Endothelial cell (in vitro differentiated cells): ENCODE measurements around the gene SLC13A2. TPM values are rescaled to one million over a fixed set of nuclear protein-coding genes. Genes with fewer than 3 reads are reported as not detected.

Source experiments
- DNase-seq: peaks from one replicate; pipeline ENCODE4 v3.0.0; 2021; ENCODE audit warnings: low spot score
- H3K27ac Mint-ChIP-seq: one replicate; pipeline ENCODE4 v1.8.0; 2021; ENCODE audit warnings: mixed read lengths, inconsistent platforms; ENCODE audit not compliant: unreplicated experiment
- H3K27me3 Mint-ChIP-seq: one replicate; pipeline ENCODE4 v1.8.0; 2021; ENCODE audit warnings: mild to moderate bottlenecking, moderate library complexity, mixed read lengths, inconsistent platforms; ENCODE audit not compliant: unreplicated experiment
- H3K36me3 Mint-ChIP-seq: one replicate; pipeline ENCODE4 v1.8.0; 2021; ENCODE audit warnings: mild to moderate bottlenecking, low read depth, mixed read lengths, inconsistent platforms; ENCODE audit not compliant: unreplicated experiment
- H3K4me1 Mint-ChIP-seq: one replicate; pipeline ENCODE4 v1.8.0; 2021; ENCODE audit warnings: mild to moderate bottlenecking, mixed read lengths, inconsistent platforms; ENCODE audit not compliant: unreplicated experiment
- H3K4me3 Mint-ChIP-seq: one replicate; pipeline ENCODE4 v1.8.0; 2021; ENCODE audit warnings: mild to moderate bottlenecking, mixed read lengths, inconsistent platforms; ENCODE audit not compliant: unreplicated experiment
- H3K9me3 Mint-ChIP-seq: one replicate; pipeline ENCODE4 v1.8.0; 2021; ENCODE audit warnings: mixed read lengths, inconsistent platforms; ENCODE audit not compliant: unreplicated experiment
- CTCF ChIP-seq: fragments of 200-600 bp; sonication (generic); IDR thresholded peaks from one replicate; pipeline ENCODE4 v1.5.0; 2021; ENCODE audit warnings: antibody characterized with exemption; ENCODE audit not compliant: unreplicated experiment
- total RNA-seq: library from RNA; stranded (reverse); fragmentation: NEBNext Ultra II Directional; extraction: Animal tissue kit (Norgen Biotek cat#: 25700); gene quantifications from one replicate; pipeline ENCODE4 v1.2.1, GENCODE V29; 2021; ENCODE audit not compliant: unreplicated experiment

Gene SLC13A2
- total RNA-seq, 1 donor from 2014 or later = not detected

- Mint-ChIP-seq H3K27ac (no peak overlapping the region), H3K4me3 (no peak overlapping the region), H3K27me3 (peaks cover 9% of the 10 kb centered on the region), H3K4me1 (no peaks in the 10 kb centered on the region), H3K36me3 (no peaks in the 10 kb centered on the region), H3K9me3 (no peaks in the 10 kb centered on the region)
- no peak for DNase-seq
- no peak for TF ChIP-seq CTCF
These were observed 54.4 kb downstream of the SLC13A2 start for GRCh38 chr17:28527859-28528258.

- DNase-seq = no peak
- no peaks in the 10 kb centered on the region for H3K36me3 Mint-ChIP-seq
- H3K4me1 Mint-ChIP-seq = no peaks in the 10 kb centered on the region
- peaks cover 10% of the 10 kb centered on the region for H3K27me3 Mint-ChIP-seq
- TF ChIP-seq CTCF = no peak
- H3K9me3 Mint-ChIP-seq = no peaks in the 10 kb centered on the region
- no peak overlapping the region for H3K27ac Mint-ChIP-seq
- H3K4me3 Mint-ChIP-seq = no peak overlapping the region
These were observed 55.0 kb downstream of the SLC13A2 start for GRCh38 chr17:28528327-28529012.

- no peaks in the 10 kb centered on the region for H3K4me1 Mint-ChIP-seq
- no peak overlapping the region for H3K27ac Mint-ChIP-seq
- no peaks in the 10 kb centered on the region for H3K9me3 Mint-ChIP-seq
- no peak for DNase-seq
- peaks cover 14% of the 10 kb centered on the region for H3K27me3 Mint-ChIP-seq
- no peak for TF ChIP-seq CTCF
- no peak overlapping the region for H3K4me3 Mint-ChIP-seq
- H3K36me3 Mint-ChIP-seq = no peaks in the 10 kb centered on the region
These were observed 55.6 kb downstream of the SLC13A2 start for GRCh38 chr17:28529013-28529400.

DNA sequence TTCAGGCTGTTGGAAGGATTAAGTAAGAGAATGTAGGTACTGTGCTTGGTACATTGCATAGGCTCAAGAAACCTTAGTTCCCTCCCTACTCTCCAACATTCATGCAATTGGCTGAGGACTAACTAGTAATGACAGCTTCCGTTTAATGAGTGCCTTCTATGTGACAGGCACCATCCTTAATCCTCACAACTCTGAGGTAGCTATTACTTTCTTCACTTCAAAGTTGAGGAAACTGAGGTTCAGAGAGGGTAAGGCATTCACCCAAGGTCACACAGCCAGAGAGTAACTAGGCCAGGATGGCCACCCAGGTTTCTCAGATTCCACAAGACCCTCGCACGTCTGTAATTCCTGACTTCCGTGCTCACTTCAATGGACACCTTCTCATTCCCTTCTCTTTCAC, 56.8 kb downstream of the SLC13A2 start:
- Mint-ChIP-seq H3K27me3 (peaks cover 17% of the 10 kb centered on the region), H3K36me3 (no peaks in the 10 kb centered on the region), H3K4me3 (no peak overlapping the region), H3K4me1 (no peaks in the 10 kb centered on the region), H3K27ac (no peak overlapping the region), H3K9me3 (no peaks in the 10 kb centered on the region)
- DNase-seq = no peak
- TF ChIP-seq CTCF = no peak

GRCh38 chr17:28530926-28531325, 57.5 kb downstream of the SLC13A2 start:
- Mint-ChIP-seq H3K27me3 (peaks cover 16% of the 10 kb centered on the region), H3K4me1 (no peaks in the 10 kb centered on the region), H3K36me3 (no peaks in the 10 kb centered on the region), H3K9me3 (no peaks in the 10 kb centered on the region), H3K4me3 (no peak overlapping the region), H3K27ac (no peak overlapping the region)
- TF ChIP-seq CTCF = no peak
- DNase-seq = no peak
